ENCODE measurements around the gene SLC8A1.

- TF ChIP-seq CTCF (IDR thresholded peaks at IDR 0.05), result no peak
- no peak for TF ChIP-seq EZH2 (IDR thresholded peaks at IDR 0.05; ENCODE audit: borderline replicate concordance, insufficient read depth, low read depth, low read length, poor library complexity, severe bottlenecking)
Measured at GRCh38 chr2:40358783-40359182, 93.1 kb downstream of the SLC8A1 start.

All from B cell (primary cell).